HEK293 (cell line): ENCODE data around the gene MYL9.

Experiments
- CTCF ChIA-PET: fragments of 350-600 bp; formaldehyde crosslinking; extraction: SDS; loops from one replicate; lab custom pipeline; 2021; ENCODE audit warnings: antibody characterized with exemption; lab: Yijun Ruan, JAX
- POLR2A ChIA-PET: fragments of 300-600 bp; formaldehyde crosslinking; extraction: SDS; loops from one replicate; lab custom pipeline; 2020; ENCODE audit warnings: antibody characterized with exemption, inconsistent platforms; lab: Yijun Ruan, JAX
- H3K27ac ChIP-seq: fragments of 200-500 bp; sonication (Bioruptor generic); 2 replicates; pipeline ENCODE4 v1.5.1; 2014; ENCODE audit warnings: low read depth, low read length, control low read depth, inconsistent platforms; ENCODE audit errors: extremely low read depth
- H3K36me3 ChIP-seq, 2 experiments: fragments of 200-500 bp in 1 of 2; sonication (Bioruptor generic) in 1 of 2; 1 replicate in 1 of 2; 2 replicates in 1 of 2; pipeline ENCODE4 v1.5.1; 2014 to 2017; ENCODE audit warnings: inconsistent platforms in 2 of 2, low read length in 2 of 2; ENCODE audit not compliant: control insufficient read depth in 2 of 2, insufficient read depth in 1 of 2
- H3K4me1 ChIP-seq: fragments of 200-500 bp; sonication (Bioruptor generic); 2 replicates; pipeline ENCODE4 v1.5.1; 2014; ENCODE audit warnings: mild to moderate bottlenecking, low read length, inconsistent platforms; ENCODE audit not compliant: control insufficient read depth, insufficient read depth
- H3K4me3 ChIP-seq: 2 replicates; pipeline ENCODE4 v1.5.1; 2011; ENCODE audit warnings: low read depth, mild to moderate bottlenecking, control low read depth, low read length, moderate library complexity
- H3K9me3 ChIP-seq: fragments of 200-500 bp; sonication (Bioruptor generic); 2 replicates; pipeline ENCODE4 v1.5.1; 2014; ENCODE audit warnings: low read depth, low read length, inconsistent platforms; ENCODE audit not compliant: control insufficient read depth, insufficient read depth
- TRIM28 ChIP-seq: IDR thresholded peaks from 2 replicates; pipeline ENCODE4 v1.6.1; 2011; ENCODE audit warnings: low read length, control low read depth, borderline replicate concordance
- ZNF202 ChIP-seq: fragments of 450-650 bp; formaldehyde crosslinking; IDR thresholded peaks from 2 replicates; pipeline ENCODE4 v1.5.1; 2016; ENCODE audit warnings: missing biosample characterization, missing genetic modification characterization, borderline replicate concordance
- ZNF521 ChIP-seq: fragments of 450-650 bp; formaldehyde crosslinking; IDR thresholded peaks from 2 replicates; pipeline ENCODE4 v1.5.1; 2017; ENCODE audit warnings: missing biosample characterization, mild to moderate bottlenecking, missing genetic modification characterization
- ZNF530 ChIP-seq: fragments of 450-650 bp; formaldehyde crosslinking; IDR thresholded peaks from 2 replicates; pipeline ENCODE4 v1.5.1; 2016; ENCODE audit warnings: low read depth, missing biosample characterization, missing genetic modification characterization
- ZNF596 ChIP-seq: fragments of 450-650 bp; IDR thresholded peaks from 2 replicates; pipeline ENCODE4 v1.5.0; 2018; ENCODE audit warnings: missing biosample characterization, mild to moderate bottlenecking, missing genetic modification characterization, moderate library complexity
- ZNF701 ChIP-seq: fragments of 450-650 bp; formaldehyde crosslinking; IDR thresholded peaks from 2 replicates; pipeline ENCODE4 v1.5.1; 2016; ENCODE audit warnings: missing biosample characterization, missing genetic modification characterization
- ZNF776 ChIP-seq: fragments of 450-650 bp; formaldehyde crosslinking; IDR thresholded peaks from 2 replicates; pipeline ENCODE4 v1.5.0; 2017; ENCODE audit warnings: missing biosample characterization, missing genetic modification characterization, borderline replicate concordance
- ZXDB ChIP-seq: fragments of 450-650 bp; formaldehyde crosslinking; IDR thresholded peaks from 2 replicates; pipeline ENCODE4 v1.5.1; 2016; ENCODE audit warnings: missing biosample characterization, missing genetic modification characterization
- TF ChIP-seq, protein P1 (sequence below): fragments of 450-650 bp; IDR thresholded peaks from 2 replicates; pipeline ENCODE4 v1.5.1; 2018; ENCODE audit warnings: missing biosample characterization, missing genetic modification characterization
- TF ChIP-seq, protein P2 (sequence below): fragments of 450-650 bp; formaldehyde crosslinking; IDR thresholded peaks from 2 replicates; pipeline ENCODE4 v1.5.1; 2016; ENCODE audit warnings: missing biosample characterization, missing genetic modification characterization
- TF ChIP-seq, protein P3 (sequence below): fragments of 450-650 bp; formaldehyde crosslinking; IDR thresholded peaks from 2 replicates; pipeline ENCODE4 v1.5.1; 2016; ENCODE audit warnings: missing biosample characterization, missing genetic modification characterization
- TF ChIP-seq, protein P4 (sequence below): fragments of 450-650 bp; formaldehyde crosslinking; IDR thresholded peaks from 2 replicates; pipeline ENCODE4 v1.5.1; 2016; ENCODE audit warnings: missing biosample characterization, missing genetic modification characterization
- TF ChIP-seq, protein P5 (sequence below): fragments of 450-650 bp; formaldehyde crosslinking; IDR thresholded peaks from 2 replicates; pipeline ENCODE4 v1.5.1; 2017; ENCODE audit warnings: missing biosample characterization, missing genetic modification characterization
- TF ChIP-seq, protein P6 (sequence below): fragments of 450-650 bp; formaldehyde crosslinking; optimal IDR thresholded peaks from 2 replicates; pipeline ENCODE3; 2016; ENCODE audit warnings: missing biosample characterization, mild to moderate bottlenecking, missing genetic modification characterization
- TF ChIP-seq, protein P7 (sequence below): fragments of 450-650 bp; formaldehyde crosslinking; IDR thresholded peaks from 2 replicates; pipeline ENCODE4 v1.5.1; 2016; ENCODE audit warnings: missing biosample characterization, missing genetic modification characterization
- TF ChIP-seq, protein P8 (sequence below): fragments of 450-650 bp; formaldehyde crosslinking; IDR thresholded peaks from 2 replicates; pipeline ENCODE4 v1.5.1; 2016; ENCODE audit warnings: missing biosample characterization, missing genetic modification characterization

MYL9 gene

DNA sequence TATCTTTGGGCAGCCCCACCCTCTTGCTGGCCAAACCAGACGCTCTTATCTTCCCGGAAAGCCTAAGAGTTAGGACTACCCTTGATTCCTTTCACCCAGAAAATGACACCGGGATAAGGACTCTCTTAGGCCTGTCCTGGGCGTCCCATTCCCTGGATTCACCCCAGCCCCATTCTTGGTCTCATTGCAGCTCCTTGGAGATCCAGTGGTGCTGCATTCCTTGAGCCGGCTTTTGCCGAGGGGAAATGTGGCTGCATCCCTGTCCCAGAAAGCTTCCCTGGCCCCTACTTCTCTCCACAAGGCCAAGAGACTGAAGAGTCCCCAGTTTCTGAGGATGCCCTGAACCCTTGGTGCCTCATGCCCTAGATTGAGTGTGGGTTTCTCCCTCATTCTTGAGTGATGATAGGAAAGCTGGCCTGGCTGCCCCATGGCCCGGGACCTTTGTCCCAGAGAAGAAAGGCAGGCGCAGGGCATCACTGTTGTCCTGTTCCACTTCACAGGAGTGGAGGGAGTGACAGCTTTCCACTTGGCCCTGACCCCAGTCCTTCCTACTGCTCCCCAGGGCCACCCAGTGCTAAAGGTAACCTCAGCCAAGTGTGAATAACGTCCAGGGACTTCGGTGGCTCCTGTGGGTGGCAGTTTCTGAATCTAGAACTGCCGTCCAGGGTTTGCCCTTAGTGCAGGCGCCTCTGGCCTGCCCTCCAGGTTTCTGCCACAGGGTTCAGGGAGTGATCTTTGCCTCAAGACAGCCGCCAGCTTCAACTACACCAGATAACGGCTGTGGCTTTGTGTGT lies 42.7 kb upstream of the MYL9 start:
- ChIA-PET CTCF (no interaction called here), POLR2A (interaction anchor here (0.6 kb wide), 1 partner anchor 43 kb away, joined by 3 read pairs; the partner anchor contains the start of gene MYL9)
- Histone ChIP-seq H3K4me3 (no peak overlapping the region), H3K9me3 (no peaks in the 10 kb centered on the region), H3K36me3 (peaks cover 0 to 43% of the 10 kb centered on the region in 2 experiments; a peak in 1 of 3 replicates), H3K4me1 (no peaks in the 10 kb centered on the region), H3K27ac (no peak overlapping the region)
- no peak for TF ChIP-seq ZNF530 (tag by site-specific recombination)
- TF ChIP-seq ZNF596 (tag by site-specific recombination) = no peak
- TF ChIP-seq ZXDB (tag by site-specific recombination) = no peak
- TF ChIP-seq ZNF701 (tag by site-specific recombination) = no peak
- TF ChIP-seq, protein P1, sequence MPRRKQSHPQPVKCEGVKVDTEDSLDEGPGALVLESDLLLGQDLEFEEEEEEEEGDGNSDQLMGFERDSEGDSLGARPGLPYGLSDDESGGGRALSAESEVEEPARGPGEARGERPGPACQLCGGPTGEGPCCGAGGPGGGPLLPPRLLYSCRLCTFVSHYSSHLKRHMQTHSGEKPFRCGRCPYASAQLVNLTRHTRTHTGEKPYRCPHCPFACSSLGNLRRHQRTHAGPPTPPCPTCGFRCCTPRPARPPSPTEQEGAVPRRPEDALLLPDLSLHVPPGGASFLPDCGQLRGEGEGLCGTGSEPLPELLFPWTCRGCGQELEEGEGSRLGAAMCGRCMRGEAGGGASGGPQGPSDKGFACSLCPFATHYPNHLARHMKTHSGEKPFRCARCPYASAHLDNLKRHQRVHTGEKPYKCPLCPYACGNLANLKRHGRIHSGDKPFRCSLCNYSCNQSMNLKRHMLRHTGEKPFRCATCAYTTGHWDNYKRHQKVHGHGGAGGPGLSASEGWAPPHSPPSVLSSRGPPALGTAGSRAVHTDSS (tag by site-specific recombination) = no peak
- TF ChIP-seq, protein P2, sequence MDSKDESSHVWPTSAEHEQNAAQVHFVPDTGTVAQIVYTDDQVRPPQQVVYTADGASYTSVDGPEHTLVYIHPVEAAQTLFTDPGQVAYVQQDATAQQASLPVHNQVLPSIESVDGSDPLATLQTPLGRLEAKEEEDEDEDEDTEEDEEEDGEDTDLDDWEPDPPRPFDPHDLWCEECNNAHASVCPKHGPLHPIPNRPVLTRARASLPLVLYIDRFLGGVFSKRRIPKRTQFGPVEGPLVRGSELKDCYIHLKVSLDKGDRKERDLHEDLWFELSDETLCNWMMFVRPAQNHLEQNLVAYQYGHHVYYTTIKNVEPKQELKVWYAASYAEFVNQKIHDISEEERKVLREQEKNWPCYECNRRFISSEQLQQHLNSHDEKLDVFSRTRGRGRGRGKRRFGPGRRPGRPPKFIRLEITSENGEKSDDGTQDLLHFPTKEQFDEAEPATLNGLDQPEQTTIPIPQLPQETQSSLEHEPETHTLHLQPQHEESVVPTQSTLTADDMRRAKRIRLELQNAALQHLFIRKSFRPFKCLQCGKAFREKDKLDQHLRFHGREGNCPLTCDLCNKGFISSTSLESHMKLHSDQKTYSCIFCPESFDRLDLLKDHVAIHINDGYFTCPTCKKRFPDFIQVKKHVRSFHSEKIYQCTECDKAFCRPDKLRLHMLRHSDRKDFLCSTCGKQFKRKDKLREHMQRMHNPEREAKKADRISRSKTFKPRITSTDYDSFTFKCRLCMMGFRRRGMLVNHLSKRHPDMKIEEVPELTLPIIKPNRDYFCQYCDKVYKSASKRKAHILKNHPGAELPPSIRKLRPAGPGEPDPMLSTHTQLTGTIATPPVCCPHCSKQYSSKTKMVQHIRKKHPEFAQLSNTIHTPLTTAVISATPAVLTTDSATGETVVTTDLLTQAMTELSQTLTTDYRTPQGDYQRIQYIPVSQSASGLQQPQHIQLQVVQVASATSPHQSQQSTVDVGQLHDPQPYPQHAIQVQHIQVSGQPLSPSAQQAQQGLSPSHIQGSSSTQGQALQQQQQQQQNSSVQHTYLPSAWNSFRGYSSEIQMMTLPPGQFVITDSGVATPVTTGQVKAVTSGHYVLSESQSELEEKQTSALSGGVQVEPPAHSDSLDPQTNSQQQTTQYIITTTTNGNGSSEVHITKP = no peak
- TF ChIP-seq, protein P3, sequence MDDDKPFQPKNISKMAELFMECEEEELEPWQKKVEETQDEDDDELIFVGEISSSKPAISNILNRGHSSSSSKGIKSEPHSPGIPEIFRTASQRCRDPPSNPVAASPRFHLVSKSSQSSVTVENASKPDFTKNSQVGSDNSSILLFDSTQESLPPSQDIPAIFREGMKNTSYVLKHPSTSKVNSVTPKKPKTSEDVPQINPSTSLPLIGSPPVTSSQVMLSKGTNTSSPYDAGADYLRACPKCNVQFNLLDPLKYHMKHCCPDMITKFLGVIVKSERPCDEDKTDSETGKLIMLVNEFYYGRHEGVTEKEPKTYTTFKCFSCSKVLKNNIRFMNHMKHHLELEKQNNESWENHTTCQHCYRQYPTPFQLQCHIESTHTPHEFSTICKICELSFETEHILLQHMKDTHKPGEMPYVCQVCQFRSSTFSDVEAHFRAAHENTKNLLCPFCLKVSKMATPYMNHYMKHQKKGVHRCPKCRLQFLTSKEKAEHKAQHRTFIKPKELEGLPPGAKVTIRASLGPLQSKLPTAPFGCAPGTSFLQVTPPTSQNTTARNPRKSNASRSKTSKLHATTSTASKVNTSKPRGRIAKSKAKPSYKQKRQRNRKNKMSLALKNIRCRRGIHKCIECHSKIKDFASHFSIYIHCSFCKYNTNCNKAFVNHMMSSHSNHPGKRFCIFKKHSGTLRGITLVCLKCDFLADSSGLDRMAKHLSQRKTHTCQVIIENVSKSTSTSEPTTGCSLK (tag by site-specific recombination) = no peak
- no peak for TF ChIP-seq ZNF776
- TF ChIP-seq, protein P4, sequence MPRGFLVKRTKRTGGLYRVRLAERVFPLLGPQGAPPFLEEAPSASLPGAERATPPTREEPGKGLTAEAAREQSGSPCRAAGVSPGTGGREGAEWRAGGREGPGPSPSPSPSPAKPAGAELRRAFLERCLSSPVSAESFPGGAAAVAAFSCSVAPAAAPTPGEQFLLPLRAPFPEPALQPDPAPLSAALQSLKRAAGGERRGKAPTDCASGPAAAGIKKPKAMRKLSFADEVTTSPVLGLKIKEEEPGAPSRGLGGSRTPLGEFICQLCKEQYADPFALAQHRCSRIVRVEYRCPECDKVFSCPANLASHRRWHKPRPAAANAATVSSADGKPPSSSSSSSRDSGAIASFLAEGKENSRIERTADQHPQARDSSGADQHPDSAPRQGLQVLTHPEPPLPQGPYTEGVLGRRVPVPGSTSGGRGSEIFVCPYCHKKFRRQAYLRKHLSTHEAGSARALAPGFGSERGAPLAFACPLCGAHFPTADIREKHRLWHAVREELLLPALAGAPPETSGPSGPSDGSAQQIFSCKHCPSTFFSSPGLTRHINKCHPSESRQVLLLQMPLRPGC (tag by site-specific recombination) = no peak
- TF ChIP-seq ZNF521 (tag by site-specific recombination) = no peak
- no peak for TF ChIP-seq ZNF202 (tag by site-specific recombination)
- TF ChIP-seq, protein P5, sequence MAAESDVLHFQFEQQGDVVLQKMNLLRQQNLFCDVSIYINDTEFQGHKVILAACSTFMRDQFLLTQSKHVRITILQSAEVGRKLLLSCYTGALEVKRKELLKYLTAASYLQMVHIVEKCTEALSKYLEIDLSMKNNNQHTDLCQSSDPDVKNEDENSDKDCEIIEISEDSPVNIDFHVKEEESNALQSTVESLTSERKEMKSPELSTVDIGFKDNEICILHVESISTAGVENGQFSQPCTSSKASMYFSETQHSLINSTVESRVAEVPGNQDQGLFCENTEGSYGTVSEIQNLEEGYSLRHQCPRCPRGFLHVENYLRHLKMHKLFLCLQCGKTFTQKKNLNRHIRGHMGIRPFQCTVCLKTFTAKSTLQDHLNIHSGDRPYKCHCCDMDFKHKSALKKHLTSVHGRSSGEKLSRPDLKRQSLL (tag by site-specific recombination) = no peak
- TF ChIP-seq, protein P6, sequence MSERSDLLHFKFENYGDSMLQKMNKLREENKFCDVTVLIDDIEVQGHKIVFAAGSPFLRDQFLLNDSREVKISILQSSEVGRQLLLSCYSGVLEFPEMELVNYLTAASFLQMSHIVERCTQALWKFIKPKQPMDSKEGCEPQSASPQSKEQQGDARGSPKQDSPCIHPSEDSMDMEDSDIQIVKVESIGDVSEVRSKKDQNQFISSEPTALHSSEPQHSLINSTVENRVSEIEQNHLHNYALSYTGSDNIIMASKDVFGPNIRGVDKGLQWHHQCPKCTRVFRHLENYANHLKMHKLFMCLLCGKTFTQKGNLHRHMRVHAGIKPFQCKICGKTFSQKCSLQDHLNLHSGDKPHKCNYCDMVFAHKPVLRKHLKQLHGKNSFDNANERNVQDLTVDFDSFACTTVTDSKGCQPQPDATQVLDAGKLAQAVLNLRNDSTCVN (tag by site-specific recombination) = no peak
- TF ChIP-seq, protein P7, sequence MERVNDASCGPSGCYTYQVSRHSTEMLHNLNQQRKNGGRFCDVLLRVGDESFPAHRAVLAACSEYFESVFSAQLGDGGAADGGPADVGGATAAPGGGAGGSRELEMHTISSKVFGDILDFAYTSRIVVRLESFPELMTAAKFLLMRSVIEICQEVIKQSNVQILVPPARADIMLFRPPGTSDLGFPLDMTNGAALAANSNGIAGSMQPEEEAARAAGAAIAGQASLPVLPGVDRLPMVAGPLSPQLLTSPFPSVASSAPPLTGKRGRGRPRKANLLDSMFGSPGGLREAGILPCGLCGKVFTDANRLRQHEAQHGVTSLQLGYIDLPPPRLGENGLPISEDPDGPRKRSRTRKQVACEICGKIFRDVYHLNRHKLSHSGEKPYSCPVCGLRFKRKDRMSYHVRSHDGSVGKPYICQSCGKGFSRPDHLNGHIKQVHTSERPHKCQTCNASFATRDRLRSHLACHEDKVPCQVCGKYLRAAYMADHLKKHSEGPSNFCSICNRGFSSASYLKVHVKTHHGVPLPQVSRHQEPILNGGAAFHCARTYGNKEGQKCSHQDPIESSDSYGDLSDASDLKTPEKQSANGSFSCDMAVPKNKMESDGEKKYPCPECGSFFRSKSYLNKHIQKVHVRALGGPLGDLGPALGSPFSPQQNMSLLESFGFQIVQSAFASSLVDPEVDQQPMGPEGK (tag by site-specific recombination) = no peak
- TF ChIP-seq, protein P8, sequence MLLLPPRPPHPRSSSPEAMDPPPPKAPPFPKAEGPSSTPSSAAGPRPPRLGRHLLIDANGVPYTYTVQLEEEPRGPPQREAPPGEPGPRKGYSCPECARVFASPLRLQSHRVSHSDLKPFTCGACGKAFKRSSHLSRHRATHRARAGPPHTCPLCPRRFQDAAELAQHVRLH (tag by site-specific recombination) = no peak
- no peak for TF ChIP-seq TRIM28
